Caco-2 (cell line): ENCODE measurements around the gene LRRC8E. TPM values are rescaled to one million over a fixed set of nuclear protein-coding genes. Genes with fewer than 3 reads are reported as not detected.

ENCODE experiments used
- BruUV-seq: library from RNA; stranded (reverse); fragments of 400-500 nt; replicated peaks from 2 replicates; lab custom pipeline; 2021; lab: Mats Ljungman, UMichigan
- CTCF ChIA-PET: fragments of 300-600 bp; sonication (Branson Sonifier 250); formaldehyde crosslinking; loops from one replicate; lab custom pipeline; 2022; ENCODE audit warnings: antibody characterized with exemption; lab: Charles Lee
- POLR2A ChIA-PET: fragments of 300-600 bp; sonication (Branson Sonifier 250); formaldehyde crosslinking; loops from one replicate; lab custom pipeline; 2022; ENCODE audit warnings: antibody characterized with exemption; lab: Charles Lee
- DNase-seq, 2 experiments: peaks; one replicate each; pipeline versions ENCODE4 v3.0.0 to v3.0.0-alpha.2; 2020 to 2022
- H3K27me3 ChIP-seq: replicated peaks from 2 replicates; pipeline ENCODE4 v1.6.0; 2011; ENCODE audit warnings: low read length; ENCODE audit not compliant: control insufficient read depth, insufficient read depth
- H3K36me3 ChIP-seq: 2 replicates; pipeline ENCODE4 v1.5.1; 2011; ENCODE audit warnings: low read length; ENCODE audit not compliant: control insufficient read depth, insufficient read depth
- H3K4me1 ChIP-seq: fragments of 250-450 bp; sonication (Bioruptor Pico); 2 replicates; pipeline ENCODE4 v1.5.1; 2020; ENCODE audit warnings: mild to moderate bottlenecking
- H3K4me3 ChIP-seq: 2 replicates; pipeline ENCODE4 v1.5.1; 2011; ENCODE audit warnings: low read depth, mild to moderate bottlenecking, control low read depth, low read length
- H3K9me3 ChIP-seq: fragments of 250-450 bp; sonication (Bioruptor Pico); 2 replicates; pipeline ENCODE4 v1.5.1; 2020; ENCODE audit warnings: mild to moderate bottlenecking, moderate library complexity
- H3K27ac Mint-ChIP-seq: one replicate; pipeline ENCODE4 v1.8.0; 2022; ENCODE audit warnings: mixed read lengths; ENCODE audit not compliant: unreplicated experiment
- H3K27me3 Mint-ChIP-seq: one replicate; pipeline ENCODE4 v1.8.0; 2022; ENCODE audit warnings: mixed read lengths; ENCODE audit not compliant: insufficient read depth, unreplicated experiment
- H3K36me3 Mint-ChIP-seq: one replicate; pipeline ENCODE4 v1.8.0; 2022; ENCODE audit warnings: mild to moderate bottlenecking, mixed read lengths; ENCODE audit not compliant: insufficient read depth, unreplicated experiment
- H3K4me1 Mint-ChIP-seq: one replicate; pipeline ENCODE4 v1.8.0; 2022; ENCODE audit warnings: low read depth, mixed read lengths; ENCODE audit not compliant: unreplicated experiment
- H3K4me3 Mint-ChIP-seq: one replicate; pipeline ENCODE4 v1.8.0; 2022; ENCODE audit warnings: mild to moderate bottlenecking, moderate library complexity, mixed read lengths; ENCODE audit not compliant: unreplicated experiment
- H3K9me3 Mint-ChIP-seq: one replicate; pipeline ENCODE4 v1.8.0; 2022; ENCODE audit warnings: mixed read lengths; ENCODE audit not compliant: unreplicated experiment
- intact Hi-C: fragments of 100-400 bp; cut with micrococcal nuclease; formaldehyde crosslinking; loops from one replicate; pipeline ENCODE4 v1.10.0; 2022; ENCODE audit not compliant: unreplicated experiment
- total RNA-seq: library from RNA; stranded (reverse); gene quantifications from 2 replicates; pipeline ENCODE4 v1.2.3, GENCODE V29; 2022
- TF ChIP-seq, protein P1 (sequence below), 2 experiments: fragments of 200-600 bp in 1 of 2; IDR thresholded peaks; 1 replicate in 1 of 2; 2 replicates in 1 of 2; pipeline versions ENCODE4 v1.5.1 to v1.8.0; 2011 to 2022; ENCODE audit warnings: antibody characterized with exemption in 1 of 2, control low read depth in 1 of 2, inconsistent platforms in 1 of 2, low read depth in 1 of 2, low read length in 1 of 2, mild to moderate bottlenecking in 1 of 2, moderate library complexity in 1 of 2; ENCODE audit not compliant: insufficient read depth in 1 of 2, severe bottlenecking in 1 of 2, unreplicated experiment in 1 of 2

Gene LRRC8E
- total RNA-seq, 1 experiment from 2014 or later = 6.7 TPM

DNA sequence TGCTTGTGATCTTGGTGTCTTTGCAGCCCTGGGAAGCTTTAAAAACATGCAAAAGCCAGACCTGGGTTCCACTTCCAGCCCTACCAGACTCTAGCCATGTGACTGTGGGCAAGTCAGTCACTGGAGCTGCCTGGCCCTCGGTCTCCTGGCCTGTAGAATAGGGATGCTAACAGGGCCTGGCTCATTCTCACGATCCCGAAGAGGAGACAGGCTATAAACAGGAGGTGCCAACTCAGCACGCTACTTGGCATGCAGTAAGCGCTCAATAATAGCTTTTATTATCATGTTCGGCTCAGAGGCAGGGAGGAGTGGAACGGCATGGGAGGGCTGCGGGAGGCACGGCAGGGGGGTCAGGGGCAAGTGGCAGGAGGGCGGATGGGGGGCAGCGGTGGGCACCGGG is 35.9 kb downstream of the LRRC8E start:
- TF ChIP-seq, protein P1, sequence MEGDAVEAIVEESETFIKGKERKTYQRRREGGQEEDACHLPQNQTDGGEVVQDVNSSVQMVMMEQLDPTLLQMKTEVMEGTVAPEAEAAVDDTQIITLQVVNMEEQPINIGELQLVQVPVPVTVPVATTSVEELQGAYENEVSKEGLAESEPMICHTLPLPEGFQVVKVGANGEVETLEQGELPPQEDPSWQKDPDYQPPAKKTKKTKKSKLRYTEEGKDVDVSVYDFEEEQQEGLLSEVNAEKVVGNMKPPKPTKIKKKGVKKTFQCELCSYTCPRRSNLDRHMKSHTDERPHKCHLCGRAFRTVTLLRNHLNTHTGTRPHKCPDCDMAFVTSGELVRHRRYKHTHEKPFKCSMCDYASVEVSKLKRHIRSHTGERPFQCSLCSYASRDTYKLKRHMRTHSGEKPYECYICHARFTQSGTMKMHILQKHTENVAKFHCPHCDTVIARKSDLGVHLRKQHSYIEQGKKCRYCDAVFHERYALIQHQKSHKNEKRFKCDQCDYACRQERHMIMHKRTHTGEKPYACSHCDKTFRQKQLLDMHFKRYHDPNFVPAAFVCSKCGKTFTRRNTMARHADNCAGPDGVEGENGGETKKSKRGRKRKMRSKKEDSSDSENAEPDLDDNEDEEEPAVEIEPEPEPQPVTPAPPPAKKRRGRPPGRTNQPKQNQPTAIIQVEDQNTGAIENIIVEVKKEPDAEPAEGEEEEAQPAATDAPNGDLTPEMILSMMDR (IDR thresholded peaks at IDR 0.05; ENCODE audit: insufficient read depth in 1 of 2, low read depth in 1 of 2, low read length in 1 of 2, severe bottlenecking in 1 of 2, unreplicated experiment in 1 of 2) = no peak
- peaks cover 61% of the 10 kb centered on the region for H3K36me3 Mint-ChIP-seq
- no peaks in the 10 kb centered on the region for H3K27me3 Mint-ChIP-seq
- H3K4me3 Mint-ChIP-seq = peak overlapping the region; percentile 82
- intact Hi-C loops = no loop called here
- H3K9me3 Mint-ChIP-seq = no peaks in the 10 kb centered on the region
- no peak overlapping the region for H3K27ac Mint-ChIP-seq
- DNase-seq = no peak
- H3K4me1 Mint-ChIP-seq = peaks cover 16% of the 10 kb centered on the region
- no TSS peak for BruUV-seq
- CTCF ChIA-PET = no interaction called here
- POLR2A ChIA-PET = interaction anchor here (0.6 kb wide), 1 partner anchor 55 kb away, joined by 4 read pairs; no protein-coding TSS in a partner anchor
- H3K36me3 ChIP-seq = no peaks in the 10 kb centered on the region
- H3K27me3 ChIP-seq = no peaks in the 10 kb centered on the region
- H3K9me3 ChIP-seq = no peaks in the 10 kb centered on the region
- peaks cover 19% of the 10 kb centered on the region for H3K4me1 ChIP-seq
- no peak overlapping the region for H3K4me3 ChIP-seq

DNA sequence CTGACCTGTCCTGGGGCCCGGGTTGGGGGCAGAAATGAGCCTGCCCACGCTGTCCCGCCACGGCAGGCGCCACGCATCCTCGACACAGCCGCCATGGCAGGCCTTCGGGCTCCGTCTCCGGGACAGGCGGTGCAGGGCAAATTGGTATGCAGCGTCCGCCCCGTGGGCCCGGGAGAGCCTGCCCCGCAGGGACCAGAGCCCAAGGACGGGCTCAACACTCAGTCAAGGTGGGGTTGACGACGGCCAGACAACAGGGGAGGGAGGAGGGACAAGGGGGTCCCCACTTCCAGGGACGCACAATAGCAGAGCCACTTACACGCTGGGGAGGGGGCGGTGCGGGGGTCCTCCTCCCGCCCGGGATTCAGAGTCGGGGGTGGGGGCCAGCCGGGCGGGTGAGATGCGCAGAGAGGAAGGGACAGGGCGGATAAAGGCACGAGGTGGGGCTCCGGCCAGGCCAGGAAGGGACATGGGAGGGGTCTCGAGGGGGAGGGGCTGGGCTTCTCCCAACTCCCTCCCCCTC is 36.4 kb downstream of the LRRC8E start:
- Histone ChIP-seq H3K4me1 (peaks cover 23% of the 10 kb centered on the region), H3K9me3 (no peaks in the 10 kb centered on the region), H3K27me3 (no peaks in the 10 kb centered on the region), H3K36me3 (no peaks in the 10 kb centered on the region), H3K4me3 (no peak overlapping the region)
- intact Hi-C loops = loop anchor here (1.0 kb wide), 1 partner anchor 71 kb away; no protein-coding TSS in a partner anchor
- TF ChIP-seq, protein P1 (IDR thresholded peaks at IDR 0.05; ENCODE audit: insufficient read depth in 1 of 2, low read depth in 1 of 2, low read length in 1 of 2, severe bottlenecking in 1 of 2, unreplicated experiment in 1 of 2) = no peak
- H3K4me1 Mint-ChIP-seq = peaks cover 13% of the 10 kb centered on the region
- H3K4me3 Mint-ChIP-seq = peak overlapping the region; percentile 82
- H3K27me3 Mint-ChIP-seq = no peaks in the 10 kb centered on the region
- CTCF ChIA-PET = no interaction called here
- no TSS peak for BruUV-seq
- H3K9me3 Mint-ChIP-seq = no peaks in the 10 kb centered on the region
- no peak for DNase-seq
- POLR2A ChIA-PET = no interaction called here
- H3K27ac Mint-ChIP-seq = no peak overlapping the region
- H3K36me3 Mint-ChIP-seq = peaks cover 62% of the 10 kb centered on the region

DNA sequence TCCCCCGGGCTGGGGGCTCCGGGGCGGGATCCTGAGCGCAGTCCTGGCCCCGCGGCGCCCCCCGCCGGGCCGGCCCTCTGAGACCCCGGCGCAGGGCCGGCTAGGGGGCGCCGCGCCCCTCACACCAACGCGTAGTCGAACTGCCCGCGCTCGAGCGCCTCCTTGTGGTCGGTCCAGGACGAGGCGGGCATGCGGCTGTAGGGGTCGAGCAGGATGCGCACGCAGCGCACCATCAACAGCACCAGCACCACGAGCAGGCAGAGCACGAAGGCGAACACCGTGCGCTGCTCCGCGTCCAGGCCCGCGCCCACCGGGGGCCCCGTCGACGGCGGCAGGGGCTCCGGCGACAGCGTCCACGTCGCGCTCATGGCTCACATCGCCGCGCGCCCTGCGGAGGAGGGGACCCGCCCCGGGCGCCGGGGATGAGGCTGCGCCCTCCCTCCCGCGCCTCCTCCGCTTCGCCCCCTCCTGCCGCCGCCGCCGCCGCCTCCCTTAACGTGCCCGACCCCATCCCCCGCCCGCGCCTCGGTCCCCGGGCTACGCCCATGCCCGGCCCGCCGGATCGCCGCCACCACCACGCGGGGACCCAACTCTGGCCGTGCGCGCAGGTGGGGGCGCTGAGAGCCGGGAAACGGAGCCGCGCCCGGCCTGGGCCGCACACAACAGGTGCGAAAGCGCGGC is 37.0 kb downstream of the LRRC8E start:
- peak; percentile 72 to 85 for DNase-seq
- Histone ChIP-seq H3K4me1 (peaks cover 23% of the 10 kb centered on the region), H3K4me3 (peak overlapping the region; percentile 28), H3K9me3 (no peaks in the 10 kb centered on the region), H3K36me3 (no peaks in the 10 kb centered on the region), H3K27me3 (no peaks in the 10 kb centered on the region)
- no TSS peak for BruUV-seq
- Mint-ChIP-seq H3K27ac (no peak overlapping the region), H3K36me3 (peaks cover 59% of the 10 kb centered on the region), H3K9me3 (no peaks in the 10 kb centered on the region), H3K4me3 (peak overlapping the region; percentile 82), H3K4me1 (peaks cover 10% of the 10 kb centered on the region), H3K27me3 (no peaks in the 10 kb centered on the region)
- TF ChIP-seq, protein P1 (IDR thresholded peaks at IDR 0.05; ENCODE audit: insufficient read depth in 1 of 2, low read depth in 1 of 2, low read length in 1 of 2, severe bottlenecking in 1 of 2, unreplicated experiment in 1 of 2) = peak; percentile 84
- ChIA-PET POLR2A (no interaction called here), CTCF (no interaction called here)
- intact Hi-C loops = loop anchor here (1.0 kb wide), 1 partner anchor 72 kb away; no protein-coding TSS in a partner anchor
